ENCODE results near the gene SAMD9L. TPM values are rescaled to one million over a fixed set of nuclear protein-coding genes. Genes with fewer than 3 reads are reported as not detected.

The SAMD9L gene
- total RNA-seq, result 26.8 and 39.3 TPM in 2 replicates

GRCh38 chr7:93148144-93148543 lies at the start of gene SAMD9L:
TSS of gene SAMD9L (minus strand) at chr7:93148385. CDS start at chr7:93135971, 12,414 bp downstream.

GRCh38 chr7:93117852-93118530 lies 30.2 kb downstream of the SAMD9L start, which contains the start of gene SAMD9:
TSS of gene SAMD9 (minus strand) at chr7:93117979. CDS start at chr7:93106097, 11,882 bp downstream.

Other genes starting within 250 kb of the SAMD9L start
- gene SAMD9, start 30.4 kb downstream of the SAMD9L start, total RNA-seq, result 22.2 and 27.3 TPM in 2 replicates
- not detected in 2 replicates for gene HEPACAM2, start 78.1 kb upstream of the SAMD9L start, total RNA-seq
- gene VPS50, start 84.0 kb upstream of the SAMD9L start, total RNA-seq, result 25.5 and 36.0 TPM in 2 replicates